Globus pallidus (tissue), 1 donor: ENCODE results near the gene PBX1.

Source experiments
- DNase-seq: peaks from one replicate; pipeline ENCODE4 v3.0.0-alpha.2; 2015; ENCODE audit warnings: low spot score

The PBX1 gene

DNA sequence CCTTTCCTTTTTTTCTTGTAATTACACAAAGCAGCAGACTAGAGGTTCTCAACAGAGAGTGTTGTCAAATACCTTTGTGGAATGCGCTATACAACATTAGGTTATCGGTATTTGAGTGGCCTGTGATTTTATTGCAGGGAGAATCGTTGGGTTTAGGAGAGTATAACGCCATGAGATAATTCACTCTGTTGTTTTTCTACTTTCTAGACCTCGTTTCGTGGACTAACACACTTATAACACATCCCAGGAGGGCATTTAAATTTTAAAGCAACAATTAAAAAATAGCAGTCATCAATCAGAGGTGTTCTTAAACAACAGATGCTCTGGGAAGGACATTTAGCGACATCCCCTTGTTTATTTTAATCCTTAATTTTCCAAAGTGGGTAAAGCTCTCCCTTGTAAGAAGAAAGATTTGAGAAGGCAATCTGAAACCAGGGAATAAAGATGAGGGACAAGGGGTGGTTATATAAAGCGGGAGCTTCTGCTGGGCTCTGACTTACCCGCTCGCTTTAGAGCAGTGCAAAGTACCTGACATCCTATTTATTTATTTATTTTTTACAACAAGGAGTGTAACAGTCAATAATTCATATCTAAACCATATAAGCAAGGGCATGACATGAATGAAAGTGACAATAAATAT, 4.9 kb downstream of the PBX1 start:
- no peak for DNase-seq

DNA sequence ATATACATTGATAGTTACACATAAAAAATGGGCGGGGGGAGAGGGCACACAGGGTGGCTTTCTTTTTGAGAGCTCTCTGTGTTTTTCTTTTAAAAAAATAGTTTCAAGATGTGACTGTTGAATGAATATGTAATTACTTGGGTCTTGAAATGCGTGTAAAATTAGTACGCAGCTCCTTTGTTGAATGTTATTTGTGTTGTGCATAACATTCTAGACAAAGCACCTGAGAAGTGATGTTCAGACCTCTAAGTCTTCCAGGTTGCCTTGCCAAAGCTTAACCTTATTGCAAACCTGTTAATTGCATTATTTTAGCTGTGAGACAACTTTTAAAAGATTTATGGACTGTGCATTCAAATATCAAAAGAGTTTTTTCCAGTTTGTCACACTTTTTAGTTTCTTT, 5.4 kb downstream of the PBX1 start:
- no peak for DNase-seq

DNA sequence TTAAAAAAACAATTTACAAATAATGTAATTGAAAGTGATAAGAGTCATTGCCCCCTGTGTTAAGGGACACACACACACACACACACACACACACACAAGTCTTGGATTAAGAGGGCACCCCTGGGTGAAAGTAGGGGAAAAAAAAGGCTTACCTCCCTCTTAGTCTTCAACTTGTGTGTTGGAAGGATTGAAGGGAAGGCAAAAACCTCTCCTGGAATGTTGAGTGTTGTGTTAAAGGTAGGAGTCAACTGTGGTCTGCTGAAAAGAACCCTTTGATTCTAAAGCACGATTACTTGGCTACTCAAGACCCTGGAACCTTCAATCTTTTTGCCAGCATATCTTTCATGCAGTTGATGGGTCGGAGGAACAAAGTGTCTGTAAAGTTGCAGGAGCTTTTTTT, 6.4 kb downstream of the PBX1 start:
- no peak for DNase-seq

DNA sequence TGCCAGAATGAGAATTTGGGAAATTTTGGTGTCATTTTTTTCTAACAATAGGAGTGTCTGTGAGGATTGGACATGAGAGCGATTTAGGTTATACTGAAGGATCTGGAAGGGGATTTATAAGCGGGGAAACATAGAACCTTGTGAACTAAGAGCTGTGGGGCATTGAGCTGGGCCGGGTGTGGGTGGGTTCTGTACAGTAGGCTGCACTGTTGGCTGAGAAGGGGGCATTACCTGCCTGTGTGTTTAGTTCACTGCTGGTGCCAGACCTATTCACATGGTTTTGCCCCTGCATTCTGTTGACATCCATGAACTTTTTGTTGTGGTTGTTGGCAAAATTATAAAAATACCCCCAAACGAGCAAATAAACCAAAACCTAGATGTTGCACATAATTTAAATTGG, 8.8 kb downstream of the PBX1 start:
- no peak for DNase-seq

DNA sequence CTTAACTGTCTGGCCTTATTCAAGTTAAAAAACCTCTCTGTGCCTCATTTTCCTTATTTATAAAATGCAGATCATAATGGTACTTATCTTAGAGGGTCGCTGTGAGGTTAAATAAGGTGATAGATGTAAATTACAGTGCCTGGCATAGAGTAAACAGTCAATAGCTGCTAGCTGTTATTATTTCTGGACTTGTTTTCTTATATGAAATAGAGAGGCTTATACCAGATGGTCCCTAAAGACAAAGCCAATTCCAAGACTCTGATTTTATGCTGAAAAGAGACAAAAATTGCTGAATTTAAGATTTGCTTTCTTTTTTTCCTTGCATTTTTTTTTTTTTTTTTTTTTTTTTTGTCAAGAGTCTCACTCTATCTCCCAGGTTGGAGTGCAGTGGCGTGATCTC, 10.3 kb downstream of the PBX1 start:
- no peak for DNase-seq

DNA sequence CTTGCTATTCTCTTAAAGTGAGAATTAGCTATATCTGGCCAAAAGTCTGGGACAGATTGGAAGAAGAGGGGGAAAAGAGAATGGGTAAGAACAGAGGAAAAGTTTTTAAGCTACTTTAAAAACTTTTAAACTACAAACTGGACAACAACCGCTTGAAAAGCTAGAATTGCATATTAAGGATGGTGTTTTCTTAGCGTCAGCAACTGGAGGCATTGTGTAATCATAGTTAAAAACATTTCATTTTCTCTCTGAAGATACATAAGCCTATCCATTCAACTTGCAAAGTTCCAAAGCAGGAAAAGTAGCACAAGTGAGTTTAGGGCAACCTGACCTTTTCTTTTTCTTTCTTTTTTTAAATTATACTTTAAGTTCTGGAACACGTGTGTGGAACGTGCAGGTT, 10.9 kb downstream of the PBX1 start:
- no peak for DNase-seq

DNA sequence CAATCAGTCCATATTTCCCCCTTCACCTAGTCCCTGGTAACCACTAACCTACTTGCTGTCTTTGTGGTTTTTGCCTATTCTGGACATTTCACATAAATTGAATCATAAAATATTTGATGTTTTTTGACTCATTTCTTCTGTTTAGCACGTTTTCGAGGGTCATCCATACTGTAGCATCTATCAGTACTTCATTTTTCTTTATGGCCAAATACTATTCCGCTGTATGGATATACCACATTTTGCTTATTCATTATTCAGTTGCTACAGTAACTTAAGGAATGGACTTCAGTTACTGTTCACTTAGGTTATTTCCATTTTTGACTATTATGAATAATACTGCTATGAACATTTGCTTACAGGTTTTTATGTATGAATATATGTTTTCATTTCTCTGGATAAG, 12.3 kb downstream of the PBX1 start:
- no peak for DNase-seq

DNA sequence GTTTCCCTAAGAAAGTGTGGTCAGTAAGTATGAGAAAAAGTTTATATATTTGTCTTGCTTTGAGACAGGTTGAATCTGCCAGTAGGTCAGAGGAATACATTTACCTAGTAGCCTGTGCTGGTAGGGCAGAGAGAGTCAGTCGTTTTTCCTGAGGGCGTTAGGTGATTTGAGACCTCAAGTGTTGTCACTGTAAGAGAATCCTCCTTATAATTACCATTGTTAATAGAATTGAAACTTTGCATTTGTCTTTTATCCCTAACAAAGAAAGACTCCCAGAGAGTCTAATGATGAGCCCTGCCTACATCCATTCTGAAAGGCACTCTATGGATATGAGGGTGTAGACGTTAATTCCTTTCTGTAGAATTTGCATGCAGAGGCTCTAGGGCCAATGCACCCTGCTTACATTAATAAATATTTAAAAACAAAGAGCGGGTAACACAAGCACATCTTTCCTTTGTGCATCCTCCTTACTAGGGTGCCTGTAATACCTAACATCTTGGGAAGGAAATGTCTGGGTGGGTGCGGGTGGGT, 16.4 kb downstream of the PBX1 start:
- DNase-seq, result no peak

DNA sequence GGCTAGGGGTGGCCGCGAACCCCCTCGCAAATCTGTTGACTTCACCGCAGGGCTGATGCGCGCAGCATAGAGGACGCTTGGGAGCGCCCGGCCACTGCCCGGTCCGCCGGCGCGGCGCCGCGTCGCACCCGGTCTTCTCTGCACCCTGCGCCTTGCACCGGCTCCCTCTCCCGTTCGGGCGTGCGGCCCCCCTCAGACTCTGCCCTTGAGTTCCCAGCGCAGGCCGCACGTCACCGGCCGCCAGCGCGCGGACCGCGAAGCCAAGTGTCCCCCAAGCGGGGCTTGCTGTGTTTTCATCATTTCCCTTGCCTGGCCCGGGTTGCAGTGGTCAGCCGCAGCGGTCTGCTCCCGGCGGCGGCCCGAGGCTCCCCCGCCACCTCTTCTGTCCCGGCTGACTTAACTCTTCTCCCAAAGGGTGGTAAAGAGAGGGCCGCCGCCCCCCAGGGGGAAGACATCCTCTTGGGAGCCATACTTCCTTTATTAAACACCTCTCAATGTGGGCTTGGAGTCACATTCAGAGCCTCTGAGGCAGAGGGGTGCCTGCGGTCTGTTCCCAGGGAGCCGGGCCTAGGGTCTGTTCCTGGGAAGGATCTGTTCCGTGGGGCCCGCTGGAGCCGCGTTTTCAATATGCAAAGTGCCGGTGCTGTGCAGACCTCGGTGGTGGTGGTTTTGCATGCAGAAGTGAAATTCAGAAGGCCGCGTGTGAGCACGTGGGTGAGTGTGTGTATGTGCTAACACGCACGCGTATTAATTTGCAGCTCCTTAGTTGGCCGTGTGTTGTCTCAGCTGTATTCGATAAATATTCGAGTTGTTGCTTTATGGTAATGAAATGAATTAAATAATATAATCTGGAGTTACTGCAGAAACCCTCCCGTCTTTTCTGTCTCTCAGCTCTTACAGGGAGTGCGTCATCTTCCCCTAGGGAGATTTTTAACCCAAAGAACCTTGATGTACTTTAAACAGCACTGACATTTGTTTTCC, 17.6 kb downstream of the PBX1 start:
- peak; percentile 47 for DNase-seq

DNA sequence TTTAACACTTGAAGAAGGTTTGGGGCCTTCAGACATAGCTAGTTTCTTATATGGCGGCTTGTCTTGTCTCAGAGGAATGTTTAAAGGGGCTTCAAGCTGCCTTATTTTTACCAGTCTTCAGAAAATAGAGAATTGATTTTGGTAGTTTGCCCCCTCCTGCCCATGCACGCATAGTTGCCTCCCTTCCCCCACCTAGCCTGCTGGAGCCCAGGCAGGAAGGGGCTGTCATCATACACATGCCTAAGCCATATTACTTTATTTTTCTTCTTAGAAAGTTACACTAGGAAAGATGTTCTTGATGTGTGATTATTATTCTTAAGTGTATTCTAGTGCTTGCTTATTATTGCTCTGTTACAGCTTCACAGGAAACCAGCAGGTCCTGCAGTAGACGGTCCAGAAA, 18.3 kb downstream of the PBX1 start:
- DNase-seq, result no peak

DNA sequence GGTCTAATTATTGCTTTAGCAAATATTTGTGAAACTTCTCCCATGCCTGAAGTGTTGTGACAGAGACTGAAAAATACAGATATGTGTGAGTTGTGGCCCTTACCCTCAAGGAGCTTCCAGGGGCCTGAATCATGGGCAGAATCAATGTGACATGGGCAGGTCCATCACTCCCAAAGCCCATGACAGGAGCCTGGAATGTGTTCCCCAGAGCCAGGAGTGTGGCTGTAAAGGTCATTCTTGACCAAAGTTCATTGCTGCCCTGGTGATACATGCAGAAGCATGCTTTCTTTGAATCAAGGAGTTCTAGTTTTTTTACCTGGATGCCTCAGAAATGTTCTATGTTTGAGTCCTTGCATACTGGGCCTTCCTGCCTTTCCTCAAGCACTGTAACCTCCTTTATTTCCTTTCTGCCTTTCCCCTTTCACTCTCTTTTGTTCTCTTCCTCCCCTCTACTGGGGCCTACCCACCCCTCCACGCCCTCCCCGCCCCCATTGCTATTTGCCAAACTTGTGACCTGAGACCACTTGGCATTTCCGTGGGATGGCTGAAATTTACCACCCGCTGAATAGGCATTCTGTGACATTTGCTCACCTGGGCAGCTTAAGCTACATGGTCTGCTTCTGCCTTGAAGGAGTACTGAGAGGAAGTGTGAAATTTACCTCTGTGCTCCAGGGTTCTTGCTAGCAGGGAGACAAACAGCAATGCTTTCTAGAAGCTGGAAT, 19.7 kb downstream of the PBX1 start:
- no peak for DNase-seq

DNA sequence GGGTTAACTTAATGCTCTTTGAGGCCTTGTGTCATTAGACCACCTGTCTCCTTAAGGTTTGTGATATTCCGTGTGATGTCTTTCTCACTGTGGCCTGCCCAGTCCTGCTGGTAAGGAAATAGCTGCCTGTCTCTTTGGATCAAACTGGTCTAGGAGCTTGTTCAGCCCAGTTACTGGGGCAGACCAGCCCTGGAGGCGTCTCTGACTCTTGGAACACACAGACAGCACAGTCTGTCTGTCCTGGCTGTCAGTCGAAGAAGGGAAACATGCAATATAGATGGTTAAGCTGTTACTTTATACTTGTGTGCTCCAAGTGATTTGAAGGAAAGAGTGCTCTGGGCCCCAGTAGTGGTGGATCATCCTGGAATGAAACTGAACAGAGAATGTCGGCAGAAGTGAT, 20.4 kb downstream of the PBX1 start:
- no peak for DNase-seq

DNA sequence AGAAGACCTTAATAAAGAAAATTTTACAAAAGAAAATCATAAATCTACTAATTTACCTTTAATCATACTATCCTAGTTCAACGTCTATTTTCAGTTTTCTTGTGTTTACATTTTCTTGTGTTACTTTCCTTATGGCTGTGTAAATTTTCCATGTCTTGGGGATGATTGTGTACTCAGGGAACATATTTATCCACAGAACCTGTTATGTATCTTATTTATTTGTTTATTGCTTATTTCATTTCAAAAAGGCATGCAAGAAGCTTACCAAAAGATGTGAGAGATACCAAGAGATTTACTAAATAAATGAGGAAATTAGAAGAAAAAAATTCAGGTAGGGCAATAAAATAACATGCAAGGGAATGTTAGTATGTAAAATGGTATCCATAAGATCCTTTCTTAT, 22.8 kb downstream of the PBX1 start:
- DNase-seq, result no peak

DNA sequence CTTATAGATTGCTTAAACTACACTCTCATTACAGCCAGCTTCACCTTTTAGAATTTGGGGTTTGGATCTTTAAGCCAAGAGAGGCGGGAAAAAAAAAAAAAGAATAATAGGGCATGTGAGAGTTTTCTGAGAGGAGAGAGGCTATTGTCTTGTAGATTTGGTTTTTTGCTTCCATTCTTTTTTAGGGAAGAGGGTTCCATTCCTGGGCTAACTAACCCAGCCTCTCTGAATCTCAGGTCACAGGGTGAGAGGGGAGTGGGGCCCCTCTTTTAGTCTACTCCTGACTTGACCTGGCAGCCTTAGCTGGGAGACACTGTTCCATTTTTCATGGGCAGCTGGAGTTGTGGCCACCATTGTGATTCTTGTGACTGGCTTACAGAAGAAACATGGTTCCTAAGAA, 24.2 kb downstream of the PBX1 start:
- DNase-seq, result no peak

DNA sequence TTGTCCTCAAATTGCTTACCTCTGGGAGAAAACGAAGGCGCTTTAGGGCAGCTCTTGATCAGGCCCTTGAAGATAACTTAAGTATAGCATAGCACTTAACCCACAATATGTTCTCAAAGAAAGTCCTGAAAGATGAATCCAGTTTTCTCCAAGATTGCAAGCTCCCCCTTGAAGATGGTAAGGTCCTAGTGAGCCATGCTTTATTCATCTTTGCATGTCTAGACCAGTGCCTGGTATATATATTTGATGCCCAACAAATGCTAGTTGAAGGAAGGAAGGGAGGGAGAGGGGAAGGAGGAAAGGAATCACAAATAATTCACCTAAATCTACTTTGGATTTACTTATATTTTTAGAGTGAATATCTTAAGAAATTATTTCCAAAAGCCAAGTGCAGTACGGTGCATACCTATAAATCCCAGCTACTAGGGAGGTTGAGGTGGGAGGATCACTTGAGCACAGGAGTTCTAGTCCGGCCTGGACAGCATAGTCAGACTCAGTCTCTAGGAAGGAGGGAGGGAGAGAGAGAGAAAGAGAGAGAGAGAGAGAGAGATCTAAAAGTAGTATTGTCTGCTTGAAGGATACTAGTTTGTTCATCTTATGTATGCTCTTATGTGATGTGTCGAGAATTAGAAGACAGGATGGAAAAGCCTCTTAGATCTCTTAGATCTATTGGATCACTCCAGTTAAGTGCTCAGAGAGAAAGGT, 25.0 kb downstream of the PBX1 start:
- DNase-seq, result no peak

DNA sequence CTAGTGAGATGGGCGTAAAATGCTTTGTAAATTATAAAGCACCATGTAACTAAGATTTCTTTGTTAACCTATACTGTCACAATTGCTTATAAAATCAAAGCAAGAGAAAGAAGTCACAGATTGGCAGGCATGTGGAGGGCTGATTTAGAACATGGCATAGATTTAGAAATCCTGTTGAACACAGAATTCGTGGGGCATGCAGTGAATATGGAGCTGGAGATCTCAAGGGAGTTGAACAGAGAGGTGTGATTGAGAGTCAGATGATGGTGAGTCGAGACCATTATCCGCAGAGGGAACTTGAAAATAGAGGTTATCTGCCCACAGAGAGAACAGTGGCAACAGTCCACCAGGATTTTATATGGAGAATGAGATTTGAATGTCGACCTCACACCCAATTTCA, 27.6 kb downstream of the PBX1 start:
- no peak for DNase-seq

DNA sequence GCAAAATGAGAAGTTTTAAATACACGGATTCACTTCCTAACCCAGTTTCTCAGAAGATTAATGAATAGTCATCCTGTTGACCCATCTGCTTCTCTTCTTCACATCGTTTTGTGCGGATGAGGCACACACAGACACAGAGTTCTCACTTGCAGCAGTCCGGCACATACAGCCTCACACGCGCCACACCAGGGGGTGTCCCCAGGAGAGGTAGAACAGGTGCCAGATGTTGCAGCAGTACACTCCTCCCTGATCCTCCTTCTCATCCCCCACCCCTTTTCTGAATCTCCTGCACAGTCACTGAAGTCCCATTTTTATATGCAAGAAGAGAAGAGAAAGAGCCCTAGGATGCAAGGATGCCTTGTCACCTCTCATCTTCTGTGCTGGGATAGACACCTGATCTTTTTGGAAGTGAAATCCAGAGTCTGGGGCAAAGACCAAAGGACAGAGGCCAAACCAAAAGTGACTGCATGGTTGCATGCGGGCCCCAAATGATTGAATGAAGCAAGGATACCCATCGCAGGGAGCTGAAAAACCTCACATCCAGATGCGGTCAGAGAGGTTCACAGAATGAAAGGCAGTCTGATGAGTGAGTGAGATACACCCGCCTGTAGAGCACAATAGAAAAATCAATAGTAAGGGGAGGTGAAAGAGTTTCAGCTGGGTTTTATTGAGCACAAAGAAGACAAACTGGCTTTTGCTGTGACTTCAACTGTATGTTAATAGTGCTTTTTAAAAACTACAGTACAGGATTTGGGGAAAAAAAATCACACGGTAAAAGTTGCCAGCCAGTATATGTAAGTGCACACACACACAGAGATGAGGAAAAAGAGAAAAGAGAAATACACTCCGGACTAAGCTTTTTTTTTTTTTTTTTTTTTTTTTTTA, 28.9 kb downstream of the PBX1 start:
- DNase-seq, result no peak

DNA sequence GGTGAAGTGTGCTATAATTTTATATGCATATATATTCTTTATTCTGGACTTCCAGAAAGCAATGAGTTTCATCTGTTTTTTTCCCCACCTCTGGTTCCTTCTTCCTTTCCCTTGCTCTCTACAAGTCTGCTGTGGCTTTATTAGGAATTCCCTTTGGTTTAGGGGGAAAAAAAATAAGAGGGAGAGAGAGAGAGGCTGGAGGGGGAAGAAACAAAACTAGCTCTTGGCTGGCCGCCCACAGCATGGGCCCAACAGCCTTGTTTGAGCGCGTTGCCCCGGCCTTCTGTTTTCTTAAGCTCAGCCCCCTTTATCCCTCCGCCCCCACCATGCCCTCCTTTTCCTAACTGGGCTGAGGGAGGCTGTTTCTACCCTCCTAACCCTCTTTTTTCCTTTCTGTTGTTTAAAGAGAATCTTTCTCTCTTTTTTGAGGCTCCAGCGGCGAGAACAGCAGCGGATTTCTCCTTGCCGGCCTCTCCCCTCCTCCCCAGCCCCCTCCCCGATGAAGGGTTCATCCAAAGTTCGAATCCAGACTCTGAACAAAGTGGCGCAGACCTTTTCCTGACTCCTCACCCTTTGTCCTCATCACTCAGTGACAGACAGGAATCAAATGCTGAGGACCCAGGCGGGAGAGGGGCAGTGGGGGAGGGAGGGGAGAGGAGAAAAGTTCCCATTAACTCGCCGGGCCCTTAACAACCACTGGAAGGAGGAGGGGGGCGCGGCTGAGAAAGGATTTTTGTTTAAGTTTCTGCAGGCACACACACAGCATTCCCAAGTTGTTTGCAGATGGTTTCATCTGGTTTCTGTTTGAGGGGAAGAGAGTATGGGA, 29.7 kb downstream of the PBX1 start:
- peak; percentile 67 for DNase-seq

DNA sequence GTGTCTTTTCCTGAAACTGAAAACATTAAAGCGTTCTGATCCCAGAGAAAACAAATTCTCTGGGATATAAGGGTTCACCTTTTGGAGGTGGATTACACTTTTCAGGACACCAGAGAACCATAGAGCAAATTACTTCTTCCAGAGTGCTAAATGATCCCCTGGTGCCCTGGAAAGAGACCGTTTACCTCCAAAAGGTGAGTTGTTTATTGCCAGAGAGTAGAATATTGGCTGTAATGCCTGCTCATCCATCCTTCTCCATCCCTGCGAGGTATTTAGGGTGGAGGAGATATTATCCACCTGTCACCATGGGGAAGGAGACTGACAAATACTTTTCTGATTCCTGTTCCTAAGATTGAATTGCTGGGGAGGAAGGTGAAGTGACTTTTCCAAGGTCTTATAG, 30.4 kb downstream of the PBX1 start:
- DNase-seq, result no peak

DNA sequence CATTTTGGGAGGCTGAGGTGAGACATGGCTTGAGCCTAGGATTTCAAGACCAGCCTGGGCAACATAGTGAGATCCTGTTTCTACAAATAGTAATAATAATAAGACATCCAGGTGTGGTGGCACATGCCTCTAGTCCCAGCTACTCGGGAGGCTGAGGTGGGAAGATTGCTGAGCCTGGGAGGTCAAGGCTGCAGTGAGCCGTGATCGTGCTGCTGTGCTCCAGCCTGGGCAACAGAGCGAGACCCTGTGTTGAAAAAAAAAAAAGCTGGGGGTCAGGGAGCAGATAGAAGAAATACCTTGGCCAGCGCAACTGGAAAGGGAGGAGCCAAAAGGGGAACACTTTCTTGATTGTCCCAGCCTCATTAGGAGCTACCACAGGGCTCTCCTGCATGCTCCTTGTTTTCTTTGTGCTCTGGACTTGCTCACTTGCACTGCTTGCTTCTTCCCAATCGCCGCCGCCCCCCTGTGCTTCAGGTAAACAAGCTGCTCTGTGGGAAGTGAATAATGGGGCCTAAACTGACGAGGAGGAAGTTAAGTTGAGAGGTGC, 31.1 kb downstream of the PBX1 start:
- DNase-seq, result no peak
